Fibroblast of lung (primary cell): ENCODE data around the gene GNPDA1.

Experiments
- CTCF ChIP-seq, 2 donors: IDR thresholded peaks in 1 of 2; conservative IDR thresholded peaks in 1 of 2; 1 replicate in 1 of 2; 2 replicates in 1 of 2; pipeline ENCODE4 v1.5.1; 2011 to 2012; ENCODE audit warnings: low read length in 2 of 2, control low read depth in 1 of 2, inconsistent platforms in 1 of 2, low read depth in 1 of 2, mild to moderate bottlenecking in 1 of 2
- EZH2 ChIP-seq: IDR thresholded peaks from 2 replicates; pipeline ENCODE4 v1.5.1; 2012; ENCODE audit warnings: low read length, control low read depth, mild to moderate bottlenecking; ENCODE audit errors: missing control alignments

GRCh38 chr5:141965071-141965470, 47.8 kb downstream of the GNPDA1 start:
- no peak for TF ChIP-seq CTCF (conservative IDR thresholded peaks at IDR 0.05 in 1 of 2, IDR thresholded peaks at IDR 0.05 in 1 of 2; ENCODE audit: low read depth in 1 of 2, low read length in 2 of 2)
- no peak for TF ChIP-seq EZH2
